ENCODE measurements around the gene NOL9. TPM values are rescaled to one million over a fixed set of nuclear protein-coding genes. Genes with fewer than 3 reads are reported as not detected.
"Not testable (repeated sequence)": the region's sequence is repeated elsewhere in the genome, so short reads cannot be mapped to it uniquely, and the experiment has no call there.

The NOL9 gene
- total and polyA plus RNA-seq, 2 donors (not counting 3 experiments of a cell fraction or from before 2014, with no cell fraction given) = 14.1 to 42.9 TPM

GRCh38 chr1:6494627-6495026 is 59.7 kb downstream of the NOL9 start:
- H3K4me2 ChIP-seq (ENCODE audit: insufficient read depth, low read length) = no peak overlapping the region
- no peak overlapping the region for H3K4me3 ChIP-seq (replicated peaks in 1 of 3; ENCODE audit: insufficient read depth in 1 of 3, low read depth in 1 of 3, low read length in 3 of 3)
- no peaks in the 10 kb centered on the region for H3K9me1 ChIP-seq (replicated peaks; ENCODE audit: control insufficient read depth, extremely low read depth, insufficient read depth, low read length)
- no peak overlapping the region for H2AFZ ChIP-seq (ENCODE audit: low read depth, low read length)
- TF ChIP-seq CTCF (IDR thresholded peaks at IDR 0.05; ENCODE audit: extremely low read depth in 1 of 2, insufficient read depth in 1 of 2, low read depth in 1 of 2, low read length in 2 of 2) (no peak), EZH2 (IDR thresholded peaks at IDR 0.05; ENCODE audit: borderline replicate concordance, low read depth, low read length, severe bottlenecking) (no peak), MYC (IDR thresholded peaks at IDR 0.05; ENCODE audit: low read depth, low read length) (no peak), GATA2 (IDR thresholded peaks at IDR 0.05; ENCODE audit: insufficient read depth, insufficient read length, low read depth, low read length) (no peak), POLR2AphosphoS5 (IDR thresholded peaks at IDR 0.05; ENCODE audit: insufficient read depth, low read depth, low read length) (no peak), MAX (IDR thresholded peaks at IDR 0.05; ENCODE audit: insufficient read depth, insufficient read length) (no peak), POLR2A (IDR thresholded peaks at IDR 0.05; ENCODE audit: low read depth, low read length) (no peak), FOS (IDR thresholded peaks at IDR 0.05; ENCODE audit: borderline replicate concordance, insufficient read depth, low read length) (no peak), JUN (IDR thresholded peaks at IDR 0.05; ENCODE audit: borderline replicate concordance, insufficient read depth, insufficient read length, low read depth) (no peak)
- no peak overlapping the region for H3K9ac ChIP-seq (replicated peaks; ENCODE audit: extremely low read depth, insufficient read depth, low read length)
- no peaks in the 10 kb centered on the region for H3K36me3 ChIP-seq (ENCODE audit: control insufficient read depth in 2 of 2, extremely low read depth in 1 of 2, insufficient read depth in 2 of 2, low read length in 2 of 2)
- no peaks in the 10 kb centered on the region for H3K9me3 ChIP-seq (replicated peaks; ENCODE audit: control insufficient read depth, insufficient read depth, low read length)
- DNase-seq (ENCODE audit: low read depth, low spot score) (no peak), FAIRE-seq (no peak)
- intact Hi-C loops (cut with micrococcal nuclease) = loop anchor here (10.0 kb wide), 1 partner anchor 290 kb away; the partner anchor contains the start of gene CAMTA1
- no TSS peak for BruUV-seq (replicated peaks)
- no peaks in the 10 kb centered on the region for H4K20me1 ChIP-seq (replicated peaks; ENCODE audit: control insufficient read depth, extremely low read depth, insufficient read depth, low read length)
- dilution Hi-C loops (cut with MboI; ENCODE audit: extremely low pct_ligation_motif_present, low sequenced_read_pairs) = no loop called here
- no peaks in the 10 kb centered on the region for H3K27me3 ChIP-seq (ENCODE audit: control insufficient read depth in 2 of 2, insufficient read depth in 2 of 2, low read length in 2 of 2)
- ChIA-PET POLR2A (no interaction called here), CTCF (interaction anchor here (1.5 to 10.9 kb wide), 2 partner anchors 8 to 29 kb away, joined by 6 to 113 read pairs; no protein-coding TSS in a partner anchor)
- no peaks in the 10 kb centered on the region for H3K79me2 ChIP-seq (ENCODE audit: control insufficient read depth, insufficient read depth, low read length)
- H3K4me1 ChIP-seq (ENCODE audit: control insufficient read depth, extremely low read depth, insufficient read depth, low read length) = peaks cover 45% of the 10 kb centered on the region
- no peak overlapping the region for H3K27ac ChIP-seq (ENCODE audit: insufficient read depth, low read depth, low read length)

GRCh38 chr1:6493834-6494223 is 60.5 kb downstream of the NOL9 start:
- H2AFZ ChIP-seq (ENCODE audit: low read depth, low read length); H3K27me3 ChIP-seq (ENCODE audit: control insufficient read depth in 2 of 2, insufficient read depth in 2 of 2, low read length in 2 of 2); DNase-seq (ENCODE audit: low read depth, low spot score); POLR2A ChIA-PET; H3K27ac ChIP-seq (ENCODE audit: insufficient read depth, low read depth, low read length); H3K4me2 ChIP-seq (ENCODE audit: insufficient read depth, low read length); H3K79me2 ChIP-seq (ENCODE audit: control insufficient read depth, insufficient read depth, low read length); H3K4me3 ChIP-seq (replicated peaks in 1 of 3; ENCODE audit: insufficient read depth in 1 of 3, low read depth in 1 of 3, low read length in 3 of 3); BruUV-seq (replicated peaks); dilution Hi-C loops (cut with MboI; ENCODE audit: extremely low pct_ligation_motif_present, low sequenced_read_pairs); H3K9me3 ChIP-seq (replicated peaks; ENCODE audit: control insufficient read depth, insufficient read depth, low read length); H3K9me1 ChIP-seq (replicated peaks; ENCODE audit: control insufficient read depth, extremely low read depth, insufficient read depth, low read length); H4K20me1 ChIP-seq (replicated peaks; ENCODE audit: control insufficient read depth, extremely low read depth, insufficient read depth, low read length); FAIRE-seq; H3K36me3 ChIP-seq (ENCODE audit: control insufficient read depth in 2 of 2, extremely low read depth in 1 of 2, insufficient read depth in 2 of 2, low read length in 2 of 2); H3K9ac ChIP-seq (replicated peaks; ENCODE audit: extremely low read depth, insufficient read depth, low read length): not testable (repeated sequence)
- intact Hi-C loops (cut with micrococcal nuclease) = loop anchor here (10.0 kb wide), 1 partner anchor 291 kb away; the partner anchor contains the start of gene CAMTA1
- CTCF ChIA-PET = interaction anchor here (1.1 to 10.9 kb wide), 4 partner anchors 30 to 61 kb away, joined by 3 to 113 read pairs (median 3); partner anchors contain the start of gene NOL9
- H3K4me1 ChIP-seq (ENCODE audit: control insufficient read depth, extremely low read depth, insufficient read depth, low read length) = peaks cover 46% of the 10 kb centered on the region

Measured in endothelial cell of umbilical vein (primary cell).